A549 (cell line): ENCODE data around the gene LRRC71.

ENCODE experiments used
- ESRRA ChIP-seq: fragments of 150-350 bp; IDR thresholded peaks from 2 replicates; pipeline ENCODE4 v1.6.1; 2014; ENCODE audit warnings: mild to moderate bottlenecking, low read length, borderline replicate concordance
- MYC ChIP-seq: IDR thresholded peaks from 2 replicates; pipeline ENCODE4 v1.6.1; 2012; ENCODE audit warnings: mild to moderate bottlenecking, inconsistent platforms, low read length, improper control_type of control experiment, borderline replicate concordance
- REST ChIP-seq: fragments of 200-600 bp; sonication (generic); IDR thresholded peaks from 2 replicates; pipeline ENCODE4 v1.6.1; 2016; ENCODE audit warnings: antibody characterized with exemption, mild to moderate bottlenecking, moderate library complexity
- TF ChIP-seq, protein P1 (sequence below): fragments of >200 bp; sonication (Bioruptor Twin); formaldehyde crosslinking; IDR thresholded peaks from 3 replicates; pipeline ENCODE4 v1.5.1; 2016
- TF ChIP-seq, protein P2 (sequence below): IDR thresholded peaks from 2 replicates; pipeline ENCODE4 v1.6.1; 2012

DNA sequence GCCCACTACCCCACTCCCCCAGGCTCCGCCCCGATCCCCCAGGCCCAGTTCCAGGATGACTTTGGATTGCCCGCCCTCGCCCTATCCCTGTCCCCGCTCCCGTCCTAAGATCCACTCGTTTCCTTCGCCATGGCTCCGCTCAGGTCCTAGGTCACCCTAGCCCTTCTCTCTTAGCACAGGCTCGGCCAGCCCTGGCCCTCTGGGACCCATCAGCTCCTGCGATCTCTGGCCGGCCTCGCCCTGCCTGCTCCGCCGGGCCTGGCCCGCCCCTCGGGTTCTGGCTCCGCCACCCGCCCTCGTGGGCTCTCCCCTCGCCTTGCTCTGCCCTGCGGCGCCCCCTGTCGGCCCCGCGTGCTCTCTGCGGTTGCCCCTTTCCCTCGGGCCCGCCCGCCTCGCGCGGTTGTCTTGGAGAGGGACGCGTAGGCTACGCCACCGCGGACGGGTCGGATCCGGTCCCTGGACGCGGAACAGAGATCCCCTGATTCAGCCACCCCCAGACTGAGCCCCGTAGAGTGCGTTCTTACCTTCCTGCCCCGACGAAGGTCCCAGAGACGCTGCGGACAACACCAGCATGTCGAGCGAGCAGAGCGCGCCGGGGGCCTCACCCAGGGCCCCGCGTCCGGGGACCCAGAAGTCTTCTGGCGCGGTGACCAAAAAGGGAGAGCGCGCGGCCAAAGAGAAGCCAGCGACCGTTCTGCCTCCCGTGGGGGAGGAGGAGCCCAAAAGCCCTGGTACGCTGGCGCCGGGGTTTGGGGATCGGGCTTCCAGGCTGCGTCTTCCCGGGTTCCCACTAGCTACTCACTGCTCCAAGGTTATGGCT, at the start of gene LRRC71:
- TF ChIP-seq ESRRA (no peak), MYC (peak; percentile 65), REST (no peak)
- TF ChIP-seq, protein P1, sequence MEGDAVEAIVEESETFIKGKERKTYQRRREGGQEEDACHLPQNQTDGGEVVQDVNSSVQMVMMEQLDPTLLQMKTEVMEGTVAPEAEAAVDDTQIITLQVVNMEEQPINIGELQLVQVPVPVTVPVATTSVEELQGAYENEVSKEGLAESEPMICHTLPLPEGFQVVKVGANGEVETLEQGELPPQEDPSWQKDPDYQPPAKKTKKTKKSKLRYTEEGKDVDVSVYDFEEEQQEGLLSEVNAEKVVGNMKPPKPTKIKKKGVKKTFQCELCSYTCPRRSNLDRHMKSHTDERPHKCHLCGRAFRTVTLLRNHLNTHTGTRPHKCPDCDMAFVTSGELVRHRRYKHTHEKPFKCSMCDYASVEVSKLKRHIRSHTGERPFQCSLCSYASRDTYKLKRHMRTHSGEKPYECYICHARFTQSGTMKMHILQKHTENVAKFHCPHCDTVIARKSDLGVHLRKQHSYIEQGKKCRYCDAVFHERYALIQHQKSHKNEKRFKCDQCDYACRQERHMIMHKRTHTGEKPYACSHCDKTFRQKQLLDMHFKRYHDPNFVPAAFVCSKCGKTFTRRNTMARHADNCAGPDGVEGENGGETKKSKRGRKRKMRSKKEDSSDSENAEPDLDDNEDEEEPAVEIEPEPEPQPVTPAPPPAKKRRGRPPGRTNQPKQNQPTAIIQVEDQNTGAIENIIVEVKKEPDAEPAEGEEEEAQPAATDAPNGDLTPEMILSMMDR = peak; percentile 94
- TF ChIP-seq, protein P2, sequence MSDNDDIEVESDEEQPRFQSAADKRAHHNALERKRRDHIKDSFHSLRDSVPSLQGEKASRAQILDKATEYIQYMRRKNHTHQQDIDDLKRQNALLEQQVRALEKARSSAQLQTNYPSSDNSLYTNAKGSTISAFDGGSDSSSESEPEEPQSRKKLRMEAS = peak; percentile 87
